Transverse colon (tissue), 4 donors: ENCODE results near the gene SERPINH1. TPM values are rescaled to one million over a fixed set of nuclear protein-coding genes. Genes with fewer than 3 reads are reported as not detected.

Experiments
- DNase-seq: peaks from one replicate; pipeline ENCODE4 v3.0.0-alpha.2; 2019
- H3K27ac ChIP-seq, 4 donors: fragments of 200-600 bp; sonication (generic); 2 replicates each; pipeline ENCODE4 v1.5.1; 2016 to 2018; ENCODE audit warnings: inconsistent platforms in 4 of 4
- H3K27me3 ChIP-seq: fragments of 200-600 bp; sonication (generic); 2 replicates; pipeline ENCODE4 v1.5.1; 2017; ENCODE audit warnings: inconsistent platforms
- H3K36me3 ChIP-seq, 4 donors: fragments of 200-600 bp; sonication (generic); 2 replicates each; pipeline ENCODE4 v1.5.1; 2017 to 2019; ENCODE audit warnings: inconsistent platforms in 4 of 4
- H3K4me1 ChIP-seq, 4 donors: fragments of 200-600 bp; sonication (generic); 2 replicates each; pipeline ENCODE4 v1.5.1; 2017 to 2020; ENCODE audit warnings: inconsistent platforms in 4 of 4
- H3K4me3 ChIP-seq, 4 donors: fragments of 200-600 bp; sonication (generic); 1 replicate in 1 of 4; 2 replicates in 3 of 4; pipeline versions ENCODE4 v1.5.1 to v1.6.1; 2017 to 2019; ENCODE audit warnings: inconsistent platforms in 4 of 4
- H3K9me3 ChIP-seq, 2 donors: fragments of 200-600 bp; sonication (generic); 2 replicates each; pipeline ENCODE4 v1.5.1; 2017 to 2019; ENCODE audit warnings: inconsistent platforms in 2 of 2
- EP300 ChIP-seq: sonication (generic); formaldehyde crosslinking; IDR thresholded peaks from one replicate; pipeline ENCODE4 v1.6.1; 2017; ENCODE audit warnings: antibody characterized with exemption, low read depth
- POLR2A ChIP-seq: fragments of 450-650 bp; IDR thresholded peaks from one replicate; pipeline ENCODE4 v1.6.1; 2016; ENCODE audit warnings: antibody characterized with exemption, mild to moderate bottlenecking, moderate library complexity
- POLR2AphosphoS5 ChIP-seq, 3 donors: sonication (generic); formaldehyde crosslinking; IDR thresholded peaks; one replicate each; pipeline ENCODE4 v1.6.1; 2016; ENCODE audit warnings: antibody characterized with exemption in 3 of 3
- WGBS, 2 donors: methylation state at CpG; one replicate each; pipeline ENCODE4 v1.1.5; 2018; ENCODE audit warnings: low coverage in 1 of 2; 5-methylcytosine and 5-hydroxymethylcytosine counted together
- in situ Hi-C, 4 donors: fragments of 200-750 bp; cut with MboI; loops; one replicate each; pipeline versions ENCODE4 v1.15.0 to v1.15.1; 2017; ENCODE audit warnings: low sequenced_read_pairs in 3 of 4, low pct_ligation_motif_present in 1 of 4, low pct_unique_long_range_greater_than_20kb in 1 of 4
- intact Hi-C: fragments of 100-400 bp; cut with DNase I; formaldehyde crosslinking; loops from one replicate; pipeline ENCODE4 v1.15.1; 2023; ENCODE audit warnings: low total_unique reads
- total RNA-seq, 4 donors: library from RNA; depleted of rRNA; stranded (reverse); fragments of >200 nt; gene quantifications; one replicate each; pipeline ENCODE4 v1.1.0, GENCODE V29; 2016
- TF ChIP-seq, protein P1 (sequence below), 5 experiments: fragments of 200-600 bp in 3 of 5; fragments of 450-650 bp in 2 of 5; sonication (generic) in 3 of 5; IDR thresholded peaks; 1 replicate in 2 of 5; 2 replicates in 3 of 5; pipeline ENCODE4 v1.5.1; 2016 to 2017; ENCODE audit warnings: antibody characterized with exemption in 5 of 5, inconsistent platforms in 3 of 5, mild to moderate bottlenecking in 2 of 5, moderate library complexity in 1 of 5

Gene SERPINH1
- total RNA-seq, 4 donors from 2014 or later: 34.8 to 169 (median 76.0) TPM

- no peak for DNase-seq
Measured at GRCh38 chr11:75522286-75523044, 39.6 kb upstream of the SERPINH1 start.

DNA sequence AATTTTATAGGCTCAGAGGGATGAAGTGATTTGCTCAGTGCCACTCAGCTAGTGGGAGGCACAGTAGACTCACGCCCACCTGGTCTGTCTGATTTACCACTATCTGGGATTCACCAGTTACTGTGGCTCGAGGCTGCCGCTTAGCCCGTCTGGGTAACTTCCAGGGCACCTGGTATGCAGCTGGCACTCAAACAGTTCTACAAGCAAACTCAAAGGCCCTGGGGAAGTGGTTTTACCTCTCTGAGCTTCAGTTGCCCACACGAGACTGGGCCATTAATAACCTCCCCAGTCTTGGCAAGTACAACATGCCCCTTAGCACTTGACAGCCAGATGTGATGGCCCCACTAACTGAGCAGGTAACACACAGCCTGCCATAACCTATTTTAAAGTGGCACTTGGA, 38.9 kb upstream of the SERPINH1 start:
- in situ Hi-C loops: no loop called here
- no peaks in the 10 kb centered on the region for H3K36me3 ChIP-seq
- no peak overlapping the region for H3K4me3 ChIP-seq
- no peak overlapping the region for H3K27ac ChIP-seq
- TF ChIP-seq POLR2A: no peak
- no peak for TF ChIP-seq EP300
- TF ChIP-seq POLR2AphosphoS5 (IDR thresholded peaks at IDR 0.05): no peak
- TF ChIP-seq, protein P1, sequence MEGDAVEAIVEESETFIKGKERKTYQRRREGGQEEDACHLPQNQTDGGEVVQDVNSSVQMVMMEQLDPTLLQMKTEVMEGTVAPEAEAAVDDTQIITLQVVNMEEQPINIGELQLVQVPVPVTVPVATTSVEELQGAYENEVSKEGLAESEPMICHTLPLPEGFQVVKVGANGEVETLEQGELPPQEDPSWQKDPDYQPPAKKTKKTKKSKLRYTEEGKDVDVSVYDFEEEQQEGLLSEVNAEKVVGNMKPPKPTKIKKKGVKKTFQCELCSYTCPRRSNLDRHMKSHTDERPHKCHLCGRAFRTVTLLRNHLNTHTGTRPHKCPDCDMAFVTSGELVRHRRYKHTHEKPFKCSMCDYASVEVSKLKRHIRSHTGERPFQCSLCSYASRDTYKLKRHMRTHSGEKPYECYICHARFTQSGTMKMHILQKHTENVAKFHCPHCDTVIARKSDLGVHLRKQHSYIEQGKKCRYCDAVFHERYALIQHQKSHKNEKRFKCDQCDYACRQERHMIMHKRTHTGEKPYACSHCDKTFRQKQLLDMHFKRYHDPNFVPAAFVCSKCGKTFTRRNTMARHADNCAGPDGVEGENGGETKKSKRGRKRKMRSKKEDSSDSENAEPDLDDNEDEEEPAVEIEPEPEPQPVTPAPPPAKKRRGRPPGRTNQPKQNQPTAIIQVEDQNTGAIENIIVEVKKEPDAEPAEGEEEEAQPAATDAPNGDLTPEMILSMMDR (IDR thresholded peaks at IDR 0.05): no peak
- no peak for DNase-seq
- intact Hi-C loops: no loop called here
- H3K4me1 ChIP-seq: peaks cover 12 to 18% (median 15%) of the 10 kb centered on the region in 4 donors
- H3K9me3 ChIP-seq: no peaks in the 10 kb centered on the region
- WGBS, 2 donors: 80% methylated on average over 5 of the region's 5 CpGs; no CpG with 5 or more reads in 1 of the 2 donors
- peaks cover 19% of the 10 kb centered on the region for H3K27me3 ChIP-seq

More at GRCh38 chr11:75522286-75523044, 39.6 kb upstream of the SERPINH1 start:
- Histone ChIP-seq H3K4me1 (peaks cover 12 to 18% (median 15%) of the 10 kb centered on the region in 4 donors), H3K4me3 (no peak overlapping the region), H3K9me3 (no peaks in the 10 kb centered on the region), H3K27ac (no peak overlapping the region), H3K27me3 (peaks cover 19% of the 10 kb centered on the region), H3K36me3 (no peaks in the 10 kb centered on the region)
- WGBS, 2 donors: 92% methylated on average over 5 of the region's 7 CpGs; no CpG with 5 or more reads in 1 of the 2 donors
- TF ChIP-seq POLR2A (no peak), EP300 (no peak)
- in situ Hi-C loops: no loop called here
- intact Hi-C loops: no loop called here

DNA sequence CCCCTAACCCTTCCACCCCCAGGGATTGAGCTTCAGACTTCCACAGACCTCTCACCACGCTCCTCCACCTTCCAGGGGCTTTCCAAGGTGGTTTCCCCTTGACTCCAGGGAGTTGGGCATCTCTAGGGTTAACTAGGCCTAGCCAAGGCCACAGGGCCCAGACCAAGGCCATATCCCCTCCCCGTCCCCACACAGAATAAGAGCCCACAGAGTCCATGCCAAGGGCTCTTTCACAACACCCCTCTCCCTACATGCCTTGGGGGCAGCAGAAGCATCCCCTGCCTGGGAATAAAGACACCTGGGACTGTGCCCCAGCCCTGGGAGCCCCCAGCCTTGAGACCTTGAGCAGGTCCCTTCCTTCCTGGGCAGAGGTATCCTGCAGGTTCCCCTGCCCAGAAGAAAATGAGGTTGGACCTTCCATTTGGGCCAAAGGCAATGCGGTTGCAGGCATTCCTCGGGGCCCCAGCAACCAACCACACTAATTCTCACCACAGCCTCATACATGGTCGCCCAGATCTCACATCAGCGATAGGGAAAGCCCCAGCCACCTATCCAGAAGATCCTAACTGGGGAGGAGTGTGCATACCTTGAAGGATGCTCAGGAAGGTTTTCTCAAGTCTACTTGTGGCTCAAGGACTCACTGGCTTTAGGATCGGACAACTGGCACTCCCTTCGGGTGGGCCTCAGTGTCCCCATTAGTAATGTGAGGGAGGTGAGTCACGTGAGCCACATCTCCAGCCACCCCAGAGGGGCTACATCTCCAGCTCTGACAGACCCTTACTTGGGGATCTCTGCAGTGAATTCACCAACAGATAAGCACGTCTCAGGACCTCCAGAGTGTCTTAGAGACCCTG, 38.0 kb upstream of the SERPINH1 start:
- Histone ChIP-seq H3K36me3 (no peaks in the 10 kb centered on the region), H3K27me3 (peaks cover 19% of the 10 kb centered on the region), H3K9me3 (no peaks in the 10 kb centered on the region), H3K4me3 (no peak overlapping the region), H3K27ac (no peak overlapping the region), H3K4me1 (peaks cover 12 to 18% (median 15%) of the 10 kb centered on the region in 4 donors)
- DNase-seq: no peak
- in situ Hi-C loops (no loop called here), intact Hi-C loops (no loop called here)
- no peak for TF ChIP-seq POLR2A
- TF ChIP-seq POLR2AphosphoS5 (IDR thresholded peaks at IDR 0.05): no peak
- TF ChIP-seq, protein P1 (IDR thresholded peaks at IDR 0.05): no peak
- TF ChIP-seq EP300: no peak
- 80% methylated on average over 10 of the region's 10 CpGs; no CpG with 5 or more reads in 1 of the 2 donors for WGBS, 2 donors

DNA sequence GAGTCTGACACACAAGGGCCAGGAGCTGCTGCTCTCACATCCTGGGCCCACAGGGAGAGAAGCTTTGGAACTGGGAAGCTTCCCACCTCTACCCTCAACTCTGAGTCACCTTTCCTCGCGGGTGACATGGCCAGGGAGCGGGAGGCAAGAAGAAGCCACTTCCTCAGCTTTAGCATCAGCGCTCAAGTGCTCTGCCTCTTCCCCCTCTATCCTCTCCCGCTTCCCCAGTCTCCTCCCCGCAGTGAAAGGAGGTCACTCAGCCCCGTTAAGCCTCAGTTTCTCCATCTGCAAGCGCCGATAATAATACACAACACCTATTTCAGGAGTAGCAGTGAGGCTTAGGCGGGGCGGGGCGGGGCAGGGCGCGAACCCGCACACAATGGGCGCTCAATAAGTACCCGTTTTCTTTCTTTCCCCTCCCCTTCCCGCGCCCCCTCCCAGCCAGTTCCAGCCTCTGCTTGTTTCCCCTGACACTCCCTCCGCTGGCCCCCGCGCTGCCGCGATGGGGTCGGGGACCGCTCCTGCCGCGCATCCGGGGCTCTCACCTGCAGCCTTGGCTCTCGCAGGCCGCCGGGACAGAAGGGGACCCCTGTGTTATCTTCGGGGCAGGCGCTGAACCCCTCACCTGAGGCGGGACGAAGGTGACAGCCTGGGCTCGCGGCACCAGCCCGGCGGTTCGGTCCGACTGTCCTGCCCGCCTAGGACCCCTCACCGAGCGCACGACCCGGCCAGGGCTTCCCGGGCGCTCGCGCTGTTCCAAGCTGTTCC, 37.2 kb upstream of the SERPINH1 start:
- H3K27ac ChIP-seq: peak overlapping the region in 3 of 4 donors; percentile 1 to 52 (median 38)
- no peaks in the 10 kb centered on the region for H3K36me3 ChIP-seq
- intact Hi-C loops: no loop called here
- DNase-seq: peak; percentile 33
- H3K4me1 ChIP-seq: peaks cover 12 to 18% (median 15%) of the 10 kb centered on the region in 4 donors
- WGBS, 2 donors: 8% methylated on average over 34 of the region's 51 CpGs; no CpG with 5 or more reads in 1 of the 2 donors
- peak overlapping the region; percentile 57 to 74 (median 68) for H3K4me3 ChIP-seq
- peaks cover 19% of the 10 kb centered on the region for H3K27me3 ChIP-seq
- H3K9me3 ChIP-seq: no peaks in the 10 kb centered on the region
- in situ Hi-C loops: loop anchor here (25.0 kb wide), 2 partner anchors 88 to 238 kb away; partner anchors contain the start of gene KLHL35 (in 1 of the 4)
- no peak for TF ChIP-seq POLR2AphosphoS5 (IDR thresholded peaks at IDR 0.05)
- no peak for TF ChIP-seq POLR2A
- TF ChIP-seq EP300: no peak
- TF ChIP-seq, protein P1 (IDR thresholded peaks at IDR 0.05): no peak
